ENCODE data around the gene TRIM9. TPM values are rescaled to one million over a fixed set of nuclear protein-coding genes. Genes with fewer than 3 reads are reported as not detected.

TRIM9 gene
- total RNA-seq, 1 experiment from 2014 or later: 0.44 TPM

DNA sequence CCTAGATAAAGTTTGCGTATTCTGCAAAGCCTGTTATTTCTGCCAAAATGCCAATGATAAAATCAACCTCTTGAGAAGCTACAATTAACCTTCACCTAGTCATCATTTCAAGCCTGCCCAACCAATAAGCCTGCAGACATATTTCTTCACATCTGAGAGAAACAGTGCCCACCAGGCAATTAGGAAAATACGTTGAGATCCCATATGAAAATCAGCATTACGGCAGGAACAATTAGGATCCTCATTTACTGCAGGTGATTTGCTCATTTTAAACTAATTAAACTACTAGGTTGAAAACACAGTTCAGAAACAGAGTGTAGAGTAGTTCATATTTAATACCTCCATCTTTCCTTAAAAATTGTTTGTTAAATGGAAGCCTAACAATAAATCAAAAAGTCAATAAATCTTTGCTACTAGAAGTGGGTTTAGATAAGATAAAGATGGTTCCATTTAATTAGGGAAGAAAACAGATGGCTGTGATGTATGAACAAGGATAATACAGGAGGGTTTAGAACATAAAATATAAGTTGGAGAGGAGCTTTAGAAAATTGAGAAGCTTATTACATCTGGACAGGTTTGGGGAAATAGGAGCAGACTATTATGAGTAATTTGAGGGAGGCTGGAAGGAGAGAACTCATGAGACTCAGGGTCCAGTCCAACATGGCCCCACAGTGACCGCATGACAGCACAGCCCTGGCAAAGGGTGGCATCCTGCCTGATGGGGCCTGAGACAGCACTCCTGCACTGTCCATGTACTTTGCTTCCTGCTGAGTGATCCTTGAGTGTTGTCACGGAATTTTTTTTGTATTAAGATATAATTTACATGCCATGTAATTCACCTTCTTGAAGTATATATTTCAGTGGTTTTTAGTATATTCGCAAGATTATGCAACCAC lies 123.8 kb downstream of the TRIM9 start:
- BruUV-seq (replicated peaks): no TSS peak
- CTCF ChIA-PET: no interaction called here
- ATAC-seq: no peak

DNA sequence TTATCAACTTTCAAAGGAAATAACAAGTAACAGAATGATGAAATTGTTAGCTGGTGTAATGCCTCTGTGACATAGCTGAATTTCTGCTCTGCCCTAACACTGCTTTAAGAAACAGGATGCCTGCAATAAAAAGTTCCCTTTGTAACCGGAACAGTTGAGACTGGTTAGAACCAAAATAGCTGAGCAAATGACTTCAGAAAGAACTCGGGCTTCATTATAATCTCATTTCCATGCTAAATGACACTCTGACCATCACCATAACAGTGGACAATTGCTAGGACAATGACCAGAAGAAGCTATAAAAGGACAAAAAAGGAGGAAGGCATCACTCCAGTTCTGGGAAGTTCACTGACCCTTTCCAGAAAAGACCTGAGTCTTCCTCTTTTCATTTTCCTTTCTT lies 127.1 kb downstream of the TRIM9 start:
- in situ Hi-C loops (cut with HindIII; ENCODE audit: low pct_unique_long_range_greater_than_20kb, low sequenced_read_pairs) (no loop called here), intact Hi-C loops (cut with micrococcal nuclease; ENCODE audit: unreplicated experiment) (no loop called here)
- H3K9me3 ChIP-seq (ENCODE audit: control insufficient read depth, insufficient read depth, low read depth, low read length): no peaks in the 10 kb centered on the region
- POLR2A ChIA-PET: no interaction called here
- peaks cover 5% of the 10 kb centered on the region for H3K4me1 ChIP-seq (ENCODE audit: control insufficient read depth, insufficient read depth, low read length)
- TF ChIP-seq SIN3A (IDR thresholded peaks at IDR 0.05; ENCODE audit: borderline replicate concordance, insufficient read depth, low read depth, low read length): no peak
- TF ChIP-seq, protein P1, sequence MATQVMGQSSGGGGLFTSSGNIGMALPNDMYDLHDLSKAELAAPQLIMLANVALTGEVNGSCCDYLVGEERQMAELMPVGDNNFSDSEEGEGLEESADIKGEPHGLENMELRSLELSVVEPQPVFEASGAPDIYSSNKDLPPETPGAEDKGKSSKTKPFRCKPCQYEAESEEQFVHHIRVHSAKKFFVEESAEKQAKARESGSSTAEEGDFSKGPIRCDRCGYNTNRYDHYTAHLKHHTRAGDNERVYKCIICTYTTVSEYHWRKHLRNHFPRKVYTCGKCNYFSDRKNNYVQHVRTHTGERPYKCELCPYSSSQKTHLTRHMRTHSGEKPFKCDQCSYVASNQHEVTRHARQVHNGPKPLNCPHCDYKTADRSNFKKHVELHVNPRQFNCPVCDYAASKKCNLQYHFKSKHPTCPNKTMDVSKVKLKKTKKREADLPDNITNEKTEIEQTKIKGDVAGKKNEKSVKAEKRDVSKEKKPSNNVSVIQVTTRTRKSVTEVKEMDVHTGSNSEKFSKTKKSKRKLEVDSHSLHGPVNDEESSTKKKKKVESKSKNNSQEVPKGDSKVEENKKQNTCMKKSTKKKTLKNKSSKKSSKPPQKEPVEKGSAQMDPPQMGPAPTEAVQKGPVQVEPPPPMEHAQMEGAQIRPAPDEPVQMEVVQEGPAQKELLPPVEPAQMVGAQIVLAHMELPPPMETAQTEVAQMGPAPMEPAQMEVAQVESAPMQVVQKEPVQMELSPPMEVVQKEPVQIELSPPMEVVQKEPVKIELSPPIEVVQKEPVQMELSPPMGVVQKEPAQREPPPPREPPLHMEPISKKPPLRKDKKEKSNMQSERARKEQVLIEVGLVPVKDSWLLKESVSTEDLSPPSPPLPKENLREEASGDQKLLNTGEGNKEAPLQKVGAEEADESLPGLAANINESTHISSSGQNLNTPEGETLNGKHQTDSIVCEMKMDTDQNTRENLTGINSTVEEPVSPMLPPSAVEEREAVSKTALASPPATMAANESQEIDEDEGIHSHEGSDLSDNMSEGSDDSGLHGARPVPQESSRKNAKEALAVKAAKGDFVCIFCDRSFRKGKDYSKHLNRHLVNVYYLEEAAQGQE (IDR thresholded peaks at IDR 0.05; ENCODE audit: insufficient read depth in 1 of 2, low read depth in 2 of 2, low read length in 1 of 2): no peak
- TF ChIP-seq, protein P2, sequence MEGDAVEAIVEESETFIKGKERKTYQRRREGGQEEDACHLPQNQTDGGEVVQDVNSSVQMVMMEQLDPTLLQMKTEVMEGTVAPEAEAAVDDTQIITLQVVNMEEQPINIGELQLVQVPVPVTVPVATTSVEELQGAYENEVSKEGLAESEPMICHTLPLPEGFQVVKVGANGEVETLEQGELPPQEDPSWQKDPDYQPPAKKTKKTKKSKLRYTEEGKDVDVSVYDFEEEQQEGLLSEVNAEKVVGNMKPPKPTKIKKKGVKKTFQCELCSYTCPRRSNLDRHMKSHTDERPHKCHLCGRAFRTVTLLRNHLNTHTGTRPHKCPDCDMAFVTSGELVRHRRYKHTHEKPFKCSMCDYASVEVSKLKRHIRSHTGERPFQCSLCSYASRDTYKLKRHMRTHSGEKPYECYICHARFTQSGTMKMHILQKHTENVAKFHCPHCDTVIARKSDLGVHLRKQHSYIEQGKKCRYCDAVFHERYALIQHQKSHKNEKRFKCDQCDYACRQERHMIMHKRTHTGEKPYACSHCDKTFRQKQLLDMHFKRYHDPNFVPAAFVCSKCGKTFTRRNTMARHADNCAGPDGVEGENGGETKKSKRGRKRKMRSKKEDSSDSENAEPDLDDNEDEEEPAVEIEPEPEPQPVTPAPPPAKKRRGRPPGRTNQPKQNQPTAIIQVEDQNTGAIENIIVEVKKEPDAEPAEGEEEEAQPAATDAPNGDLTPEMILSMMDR (IDR thresholded peaks at IDR 0.05): no peak
- TF ChIP-seq POLR2AphosphoS5 (IDR thresholded peaks at IDR 0.05; ENCODE audit: low read depth, low read length): no peak
- no peak for TF ChIP-seq TCF7L2 (IDR thresholded peaks at IDR 0.05; ENCODE audit: low read depth, low read length)
- BruUV-seq (replicated peaks): no TSS peak
- no peak overlapping the region for H3K27ac ChIP-seq (ENCODE audit: low read length)
- no peaks in the 10 kb centered on the region for H3K27me3 ChIP-seq (ENCODE audit: control insufficient read depth, insufficient read depth, low read length)
- H3K36me3 ChIP-seq (ENCODE audit: control insufficient read depth, insufficient read depth, low read length): no peaks in the 10 kb centered on the region
- CTCF ChIA-PET: no interaction called here
- no peak for DNase-seq (ENCODE audit: low read depth, low spot score)
- no peak for ATAC-seq
- no peak overlapping the region for H3K4me3 ChIP-seq (ENCODE audit: low read depth in 2 of 2, low read length in 2 of 2)

More for the DNA sequence above, 123.8 kb downstream of the TRIM9 start:
- POLR2A ChIA-PET: no interaction called here
- Histone ChIP-seq H3K27me3 (ENCODE audit: control insufficient read depth, insufficient read depth, low read length) (no peaks in the 10 kb centered on the region), H3K4me3 (ENCODE audit: low read depth in 2 of 2, low read length in 2 of 2) (no peak overlapping the region), H3K9me3 (ENCODE audit: control insufficient read depth, insufficient read depth, low read depth, low read length) (no peaks in the 10 kb centered on the region), H3K4me1 (ENCODE audit: control insufficient read depth, insufficient read depth, low read length) (no peaks in the 10 kb centered on the region), H3K27ac (ENCODE audit: low read length) (no peak overlapping the region), H3K36me3 (ENCODE audit: control insufficient read depth, insufficient read depth, low read length) (no peaks in the 10 kb centered on the region)
- no peak for DNase-seq (ENCODE audit: low read depth, low spot score)
- in situ Hi-C loops (cut with HindIII; ENCODE audit: low pct_unique_long_range_greater_than_20kb, low sequenced_read_pairs) (no loop called here), intact Hi-C loops (cut with micrococcal nuclease; ENCODE audit: unreplicated experiment) (no loop called here)
- TF ChIP-seq SIN3A (IDR thresholded peaks at IDR 0.05; ENCODE audit: borderline replicate concordance, insufficient read depth, low read depth, low read length): no peak
- TF ChIP-seq, protein P1 (IDR thresholded peaks at IDR 0.05; ENCODE audit: insufficient read depth in 1 of 2, low read depth in 2 of 2, low read length in 1 of 2): no peak
- TF ChIP-seq, protein P2 (IDR thresholded peaks at IDR 0.05): no peak
- no peak for TF ChIP-seq POLR2AphosphoS5 (IDR thresholded peaks at IDR 0.05; ENCODE audit: low read depth, low read length)

All from Panc1 (cell line).